ENCODE results near the gene AK1. TPM values are rescaled to one million over a fixed set of nuclear protein-coding genes. Genes with fewer than 3 reads are reported as not detected.

AK1 gene
- total RNA-seq, 1 experiment from 2014 or later, result 39.2 TPM

- no peak overlapping the region for H3K27ac Mint-ChIP-seq (ENCODE audit: unreplicated experiment)
- ChIA-PET CTCF (no interaction called here), POLR2A (no interaction called here)
- intact Hi-C loops (cut with micrococcal nuclease; ENCODE audit: unreplicated experiment), result no loop called here
- no peak for DNase-seq
- H3K4me1 ChIP-seq, result peaks cover 14% of the 10 kb centered on the region; the same call in 1 of the 2 replicates
- peaks cover 4% of the 10 kb centered on the region for H3K36me3 Mint-ChIP-seq (ENCODE audit: insufficient read depth, unreplicated experiment)
- no peak for TF ChIP-seq CTCF (IDR thresholded peaks at IDR 0.05; ENCODE audit: insufficient read depth in 1 of 2, low read depth in 1 of 2, low read length in 1 of 2, severe bottlenecking in 1 of 2, unreplicated experiment in 1 of 2)
- no peaks in the 10 kb centered on the region for H3K9me3 ChIP-seq
- H3K9me3 Mint-ChIP-seq (ENCODE audit: unreplicated experiment), result no peaks in the 10 kb centered on the region
- no peaks in the 10 kb centered on the region for H3K27me3 ChIP-seq (replicated peaks; ENCODE audit: control insufficient read depth, insufficient read depth, low read length)
- H3K4me3 ChIP-seq (ENCODE audit: low read depth, low read length), result no peak overlapping the region
- H3K27me3 Mint-ChIP-seq (ENCODE audit: insufficient read depth, unreplicated experiment), result no peaks in the 10 kb centered on the region
- no peak overlapping the region for H3K4me3 Mint-ChIP-seq (ENCODE audit: unreplicated experiment)
- H3K36me3 ChIP-seq (ENCODE audit: control insufficient read depth, insufficient read depth, low read length), result no peaks in the 10 kb centered on the region
- BruUV-seq (replicated peaks), result no TSS peak
- peaks cover 10% of the 10 kb centered on the region for H3K4me1 Mint-ChIP-seq (ENCODE audit: low read depth, unreplicated experiment)
Measured at GRCh38 chr9:127860260-127860659, 17.2 kb downstream of the AK1 start.

GRCh38 chr9:127858041-127858512 lies 19.4 kb downstream of the AK1 start:
- no peaks in the 10 kb centered on the region for H3K36me3 ChIP-seq (ENCODE audit: control insufficient read depth, insufficient read depth, low read length)
- POLR2A ChIA-PET, result no interaction called here
- H3K4me3 ChIP-seq (ENCODE audit: low read depth, low read length), result no peak overlapping the region
- H3K4me1 ChIP-seq, result peaks cover 14% of the 10 kb centered on the region; the same call in 1 of the 2 replicates
- H3K4me1 Mint-ChIP-seq (ENCODE audit: low read depth, unreplicated experiment), result peaks cover 7% of the 10 kb centered on the region
- no peak overlapping the region for H3K4me3 Mint-ChIP-seq (ENCODE audit: unreplicated experiment)
- no peaks in the 10 kb centered on the region for H3K27me3 Mint-ChIP-seq (ENCODE audit: insufficient read depth, unreplicated experiment)
- TF ChIP-seq CTCF (IDR thresholded peaks at IDR 0.05; ENCODE audit: insufficient read depth in 1 of 2, low read depth in 1 of 2, low read length in 1 of 2, severe bottlenecking in 1 of 2, unreplicated experiment in 1 of 2), result no peak
- no peaks in the 10 kb centered on the region for H3K27me3 ChIP-seq (replicated peaks; ENCODE audit: control insufficient read depth, insufficient read depth, low read length)
- DNase-seq, result no peak
- peaks cover 4% of the 10 kb centered on the region for H3K36me3 Mint-ChIP-seq (ENCODE audit: insufficient read depth, unreplicated experiment)
- intact Hi-C loops (cut with micrococcal nuclease; ENCODE audit: unreplicated experiment), result no loop called here
- H3K27ac Mint-ChIP-seq (ENCODE audit: unreplicated experiment), result no peak overlapping the region
- no peaks in the 10 kb centered on the region for H3K9me3 ChIP-seq
- BruUV-seq (replicated peaks), result no TSS peak
- CTCF ChIA-PET, result no interaction called here
- H3K9me3 Mint-ChIP-seq (ENCODE audit: unreplicated experiment), result no peaks in the 10 kb centered on the region

- CTCF ChIA-PET, result no interaction called here
- Histone ChIP-seq H3K27me3 (replicated peaks; ENCODE audit: control insufficient read depth, insufficient read depth, low read length) (no peaks in the 10 kb centered on the region), H3K9me3 (no peaks in the 10 kb centered on the region), H3K4me3 (ENCODE audit: low read depth, low read length) (no peak overlapping the region), H3K36me3 (ENCODE audit: control insufficient read depth, insufficient read depth, low read length) (no peaks in the 10 kb centered on the region), H3K4me1 (peaks cover 12% of the 10 kb centered on the region; the same call in 1 of the 2 replicates)
- TF ChIP-seq CTCF (IDR thresholded peaks at IDR 0.05; ENCODE audit: insufficient read depth in 1 of 2, low read depth in 1 of 2, low read length in 1 of 2, severe bottlenecking in 1 of 2, unreplicated experiment in 1 of 2), result no peak
- intact Hi-C loops (cut with micrococcal nuclease; ENCODE audit: unreplicated experiment), result no loop called here
- peaks cover 7% of the 10 kb centered on the region for H3K4me1 Mint-ChIP-seq (ENCODE audit: low read depth, unreplicated experiment)
- no peak for DNase-seq
- H3K27ac Mint-ChIP-seq (ENCODE audit: unreplicated experiment), result no peak overlapping the region
- POLR2A ChIA-PET, result no interaction called here
- H3K27me3 Mint-ChIP-seq (ENCODE audit: insufficient read depth, unreplicated experiment), result no peaks in the 10 kb centered on the region
- no peak overlapping the region for H3K4me3 Mint-ChIP-seq (ENCODE audit: unreplicated experiment)
- H3K36me3 Mint-ChIP-seq (ENCODE audit: insufficient read depth, unreplicated experiment), result peaks cover 4% of the 10 kb centered on the region
- no TSS peak for BruUV-seq (replicated peaks)
- no peaks in the 10 kb centered on the region for H3K9me3 Mint-ChIP-seq (ENCODE audit: unreplicated experiment)
Measured at GRCh38 chr9:127857278-127857677, 20.2 kb downstream of the AK1 start.
